IPS-18c (cell line): ENCODE data around the gene ZNF500.

Experiments
- H3K4me3 ChIP-seq: 2 replicates; pipeline ENCODE4 v1.7.0; 2013; ENCODE audit warnings: low read depth, mild to moderate bottlenecking, low read length, moderate library complexity; ENCODE audit not compliant: insufficient read depth
- H3K9me3 ChIP-seq: one replicate; pipeline ENCODE4 v1.6.1; 2013; ENCODE audit warnings: mild to moderate bottlenecking, low read length, moderate library complexity; ENCODE audit not compliant: control insufficient read depth, insufficient read depth

ZNF500 gene

GRCh38 chr16:4783951-4784336 is 17.0 kb upstream of the ZNF500 start:
- Histone ChIP-seq H3K4me3 (no peak overlapping the region), H3K9me3 (peaks cover 2% of the 10 kb centered on the region)

DNA sequence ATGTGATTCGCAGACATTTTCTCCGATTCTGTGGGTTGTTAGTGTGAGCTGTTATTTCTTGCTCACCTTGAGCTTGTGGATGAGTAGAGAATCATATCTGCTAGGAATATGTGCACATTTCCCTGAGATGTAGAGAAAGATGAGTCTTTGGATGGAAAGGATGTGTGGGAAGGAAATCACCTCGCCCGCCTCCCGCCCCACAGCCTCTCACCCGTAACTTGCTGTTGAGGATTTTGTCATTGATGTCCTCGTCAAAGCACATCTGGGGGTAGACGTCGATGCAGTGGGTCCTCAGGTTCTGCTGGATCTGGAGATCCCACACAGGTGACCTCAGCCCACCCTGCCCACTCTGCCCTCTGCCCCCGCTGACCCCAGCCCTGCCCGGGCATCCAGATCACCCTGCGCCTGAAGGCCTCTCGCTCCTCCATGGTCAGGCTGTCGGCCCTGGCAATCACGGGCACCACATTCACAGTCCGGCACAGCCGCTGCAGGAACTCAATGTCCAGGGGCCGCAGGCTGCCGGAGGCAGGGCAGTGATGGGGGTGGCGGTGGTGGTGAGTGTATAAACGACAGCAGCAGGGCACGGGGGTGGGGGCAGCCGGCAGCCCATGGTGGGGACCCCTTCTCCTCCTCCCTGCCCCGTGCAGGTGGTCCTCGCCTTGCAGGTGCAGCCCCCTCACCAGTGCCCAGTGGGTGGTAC is 16.4 kb upstream of the ZNF500 start:
- Histone ChIP-seq H3K4me3 (no peak overlapping the region), H3K9me3 (peaks cover 2% of the 10 kb centered on the region)

- H3K9me3 ChIP-seq = peaks cover 2% of the 10 kb centered on the region
- H3K4me3 ChIP-seq = no peak overlapping the region
Measured at GRCh38 chr16:4780235-4780634, 13.3 kb upstream of the ZNF500 start.

GRCh38 chr16:4778050-4778392 is 11.1 kb upstream of the ZNF500 start:
- no peaks in the 10 kb centered on the region for H3K9me3 ChIP-seq
- H3K4me3 ChIP-seq = no peak overlapping the region

- Histone ChIP-seq H3K9me3 (no peaks in the 10 kb centered on the region), H3K4me3 (no peak overlapping the region)
Measured at GRCh38 chr16:4777339-4778049, 10.5 kb upstream of the ZNF500 start.

DNA sequence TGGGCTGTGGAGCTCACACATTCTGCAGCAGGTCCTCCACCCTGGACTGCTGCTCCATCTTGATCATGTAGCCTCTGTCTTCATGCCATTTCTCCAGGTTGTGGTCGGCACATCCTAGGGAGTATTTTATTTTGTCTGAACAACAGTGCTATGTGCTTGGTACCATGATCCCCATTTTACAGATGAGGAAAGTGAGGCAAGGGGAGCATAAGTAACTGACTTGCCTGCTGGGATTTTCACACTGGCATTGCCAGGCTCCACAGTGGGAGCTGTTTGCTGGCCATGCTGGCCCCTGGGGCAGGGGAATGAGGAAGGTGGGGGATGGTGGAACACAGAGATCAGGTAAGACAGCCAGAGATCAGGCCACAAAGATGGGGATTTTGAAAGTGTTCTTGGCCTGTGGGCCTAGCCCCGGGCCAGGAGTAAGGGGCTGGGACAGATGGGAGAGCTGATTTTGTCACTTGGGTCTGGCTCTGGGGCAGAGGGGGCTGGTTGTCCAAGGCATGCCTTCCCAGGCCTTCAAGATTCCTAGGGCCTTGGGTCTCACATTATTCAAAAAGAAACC is 9.3 kb upstream of the ZNF500 start:
- Histone ChIP-seq H3K4me3 (no peak overlapping the region), H3K9me3 (no peaks in the 10 kb centered on the region)

GRCh38 chr16:4775005-4775404 is 8.0 kb upstream of the ZNF500 start:
- no peak overlapping the region for H3K4me3 ChIP-seq
- no peaks in the 10 kb centered on the region for H3K9me3 ChIP-seq

DNA sequence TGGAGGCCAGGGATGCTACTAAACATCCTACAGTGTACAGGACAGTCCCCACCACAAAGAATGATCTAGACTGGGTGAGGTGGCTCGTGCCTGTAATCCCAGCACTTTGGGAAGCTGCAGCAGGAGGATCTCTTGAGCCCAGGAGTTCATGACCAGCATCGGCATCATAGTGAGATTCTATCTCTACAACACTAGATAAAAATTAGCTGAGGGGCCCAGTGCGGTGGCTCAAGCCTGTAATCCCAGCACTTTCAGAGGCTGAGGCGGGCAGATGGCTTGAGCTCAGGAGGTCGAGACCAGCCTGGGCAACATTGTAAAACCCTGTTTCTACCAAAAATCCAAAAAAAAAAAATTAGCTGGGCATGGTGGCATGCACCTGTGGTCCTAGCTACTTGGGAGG is 5.4 kb upstream of the ZNF500 start:
- Histone ChIP-seq H3K9me3 (no peaks in the 10 kb centered on the region), H3K4me3 (no peak overlapping the region)

DNA sequence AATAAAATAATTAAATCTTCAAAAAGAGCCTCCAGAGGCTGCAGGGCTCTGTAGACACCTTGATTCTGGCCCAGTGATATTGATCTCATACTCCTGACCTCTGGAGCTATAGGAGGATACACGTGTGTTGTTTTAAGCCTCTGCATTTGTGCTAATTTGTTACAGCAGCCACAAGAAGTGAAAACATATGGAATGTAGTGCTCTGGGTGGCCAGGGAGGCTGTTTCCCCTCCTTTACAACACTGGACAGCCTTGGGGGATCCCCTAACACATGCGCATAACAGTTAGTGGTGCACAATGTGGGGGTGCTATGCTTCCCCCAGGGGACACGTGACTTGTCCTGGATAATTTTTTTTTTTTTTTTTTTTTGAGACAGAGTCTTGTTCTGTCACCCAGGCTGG is 4.7 kb upstream of the ZNF500 start:
- no peak overlapping the region for H3K4me3 ChIP-seq
- no peaks in the 10 kb centered on the region for H3K9me3 ChIP-seq

DNA sequence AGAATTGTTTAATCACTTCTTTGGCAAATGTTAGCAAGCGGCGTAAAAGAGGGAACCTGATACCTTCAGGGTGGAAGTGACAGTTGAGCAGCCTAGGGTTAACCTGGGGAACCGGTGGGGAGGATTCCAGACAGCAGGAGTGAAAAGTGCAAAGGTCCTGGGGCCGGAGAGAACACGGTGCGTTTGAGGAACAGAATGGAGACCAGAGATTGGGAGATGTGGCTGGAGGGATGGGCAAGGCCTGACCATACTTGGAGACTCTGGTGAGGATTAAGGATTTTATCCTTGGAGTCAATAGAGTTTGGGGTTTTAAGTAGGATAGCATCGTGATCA is 2.3 kb upstream of the ZNF500 start:
- H3K4me3 ChIP-seq = peak overlapping the region; percentile 64; the same call in 1 of the 2 replicates
- H3K9me3 ChIP-seq = no peaks in the 10 kb centered on the region

- Histone ChIP-seq H3K9me3 (no peaks in the 10 kb centered on the region), H3K4me3 (peak overlapping the region; percentile 66)
Measured at GRCh38 chr16:4768549-4769305, 1.8 kb upstream of the ZNF500 start.

GRCh38 chr16:4767872-4768548 is 1.0 kb upstream of the ZNF500 start:
- H3K9me3 ChIP-seq = no peaks in the 10 kb centered on the region
- peak overlapping the region; percentile 66 for H3K4me3 ChIP-seq

GRCh38 chr16:4765511-4766474 is 1.2 kb downstream of the ZNF500 start:
- Histone ChIP-seq H3K9me3 (no peaks in the 10 kb centered on the region), H3K4me3 (peak overlapping the region; percentile 87)

GRCh38 chr16:4763791-4764190 is 3.2 kb downstream of the ZNF500 start:
- Histone ChIP-seq H3K4me3 (no peak overlapping the region), H3K9me3 (no peaks in the 10 kb centered on the region)

DNA sequence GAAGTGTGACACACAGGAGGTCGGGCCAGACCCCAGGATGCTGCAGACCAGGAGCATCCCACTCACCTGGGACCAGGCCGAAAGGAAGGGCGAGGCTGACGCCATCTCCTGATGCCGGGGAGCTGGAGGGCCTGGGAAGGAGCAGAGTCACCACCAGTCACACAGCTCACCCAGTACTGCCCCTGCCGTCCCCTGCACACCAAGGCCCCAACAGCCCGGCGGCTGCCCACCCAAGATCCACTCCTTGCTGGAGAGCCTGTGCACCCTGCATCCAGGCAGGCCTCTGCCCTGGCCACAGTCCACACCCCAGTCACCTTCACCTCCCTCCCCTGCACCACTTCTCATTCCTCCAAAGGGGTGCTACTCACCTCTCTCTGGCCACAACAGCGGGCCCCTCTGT is 4.8 kb downstream of the ZNF500 start:
- Histone ChIP-seq H3K9me3 (no peaks in the 10 kb centered on the region), H3K4me3 (no peak overlapping the region)

DNA sequence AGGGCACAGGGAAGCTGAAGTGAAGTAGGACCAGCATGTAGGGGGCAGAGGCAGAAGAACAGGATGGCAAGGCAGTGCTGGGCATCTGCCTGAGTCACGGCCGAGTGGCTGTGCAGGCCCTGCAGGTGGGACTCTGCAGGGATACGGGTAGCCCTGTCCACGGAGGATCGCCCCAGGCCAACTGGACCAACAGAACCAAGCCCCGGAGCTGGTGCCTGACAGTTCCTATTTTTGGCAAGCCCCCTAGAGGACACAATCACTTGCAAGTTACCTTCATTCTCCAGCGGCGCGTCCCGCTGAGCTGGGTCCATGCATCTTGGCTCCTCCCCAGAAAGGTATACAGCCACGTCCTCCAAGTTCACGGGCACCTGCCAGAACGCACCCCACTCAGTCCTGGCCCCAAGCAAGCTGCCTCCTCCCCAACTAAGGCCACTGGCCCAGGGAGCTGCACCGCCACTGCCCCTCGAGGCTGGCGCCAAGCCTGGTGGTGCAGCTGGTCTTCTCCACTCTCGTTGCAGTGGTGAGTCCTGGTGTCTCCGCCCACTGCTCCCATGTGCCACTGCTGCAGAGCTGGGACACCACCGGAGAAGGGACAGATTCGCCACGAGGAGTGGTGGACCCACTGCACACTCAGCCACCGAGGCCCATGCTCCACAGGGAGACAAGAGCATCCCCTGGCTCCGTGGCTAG is 6.6 kb downstream of the ZNF500 start:
- Histone ChIP-seq H3K9me3 (no peaks in the 10 kb centered on the region), H3K4me3 (no peak overlapping the region)
